GM12878 (cell line): ENCODE results near the gene SIMC1.
"Not testable (repeated sequence)": the region's sequence is repeated elsewhere in the genome, so short reads cannot be mapped to it uniquely, and the experiment has no call there.

Experiments used
- CTCF ChIP-seq, 3 experiments: IDR thresholded peaks in 2 of 3; conservative IDR thresholded peaks in 1 of 3; 2 replicates each; pipeline ENCODE4 v1.5.1; 2011; ENCODE audit warnings: low read depth in 3 of 3, low read length in 3 of 3, mild to moderate bottlenecking in 3 of 3, control low read depth in 2 of 3, moderate library complexity in 2 of 3, inconsistent platforms in 1 of 3, mixed read lengths in 1 of 3; ENCODE audit not compliant: control insufficient read depth in 2 of 3, insufficient read depth in 1 of 3; ENCODE audit errors: extremely low read depth in 1 of 3
- MTA3 ChIP-seq: IDR thresholded peaks from 2 replicates; pipeline ENCODE4 v1.6.1; 2012; ENCODE audit warnings: low read length, inconsistent platforms, borderline replicate concordance
- POLR2A ChIP-seq: IDR thresholded peaks from 2 replicates; pipeline ENCODE4 v1.6.1; 2011; ENCODE audit warnings: low read depth, mild to moderate bottlenecking, low read length
- POLR2AphosphoS5 ChIP-seq: IDR thresholded peaks from 2 replicates; pipeline ENCODE4 v1.6.1; 2011; ENCODE audit warnings: mild to moderate bottlenecking, low read length, inconsistent platforms
- TARDBP ChIP-seq: IDR thresholded peaks from 2 replicates; pipeline ENCODE4 v1.6.1; 2016; ENCODE audit warnings: borderline replicate concordance
- USF2 ChIP-seq: IDR thresholded peaks from 2 replicates; pipeline ENCODE4 v1.6.1; 2011; ENCODE audit warnings: low read depth, low read length, improper control_type of control experiment, borderline replicate concordance
- YBX1 ChIP-seq: fragments of 450-650 bp; IDR thresholded peaks from 2 replicates; pipeline ENCODE4 v1.6.1; 2016; ENCODE audit warnings: antibody characterized with exemption
- ZNF217 ChIP-seq: fragments of 450-650 bp; IDR thresholded peaks from 2 replicates; pipeline ENCODE4 v1.6.1; 2017; ENCODE audit warnings: antibody characterized with exemption, mild to moderate bottlenecking

- TF ChIP-seq TARDBP; POLR2A; POLR2AphosphoS5; USF2; ZNF217; CTCF (IDR thresholded peaks at IDR 0.05 in 2 of 3, conservative IDR thresholded peaks at IDR 0.05 in 1 of 3; ENCODE audit: control insufficient read depth in 2 of 3, extremely low read depth in 1 of 3, insufficient read depth in 1 of 3, low read depth in 3 of 3, low read length in 3 of 3); YBX1; MTA3: not testable (repeated sequence)
Measured at GRCh38 chr5:176216393-176216916, 21.8 kb upstream of the SIMC1 start.
